K562 (cell line): ENCODE measurements around the gene PRDM16. TPM values are rescaled to one million over a fixed set of nuclear protein-coding genes. Genes with fewer than 3 reads are reported as not detected.

Source experiments
- ATAC-seq: fragments of 200-7000 bp; cut with Tn5 transposase; 3 replicates; pipeline ENCODE4 v1.9.1; 2020; ENCODE audit warnings: moderate library complexity
- BruUV-seq: library from RNA; stranded (reverse); fragments of 400-500 nt; replicated peaks from 2 replicates; lab custom pipeline; 2021; lab: Mats Ljungman, UMichigan
- CTCF ChIA-PET: fragments of 300-600 bp; formaldehyde crosslinking; extraction: SDS; loops from one replicate; lab custom pipeline; 2021; ENCODE audit warnings: low intra/inter-chr PET ratio; lab: Yijun Ruan, JAX
- POLR2A ChIA-PET: fragments of 300-600, 350-650 bp; sonication (Branson Sonifier 250); formaldehyde crosslinking; extraction: SDS; loops from one replicate; lab custom pipeline; 2021; ENCODE audit warnings: antibody characterized with exemption, inconsistent platforms; lab: Yijun Ruan, JAX
- DNase-seq, 4 experiments: peaks; one replicate each; pipeline versions ENCODE4 v3.0.0 to v3.0.0-alpha.2; 2011 to 2018; ENCODE audit warnings: low spot score in 3 of 4, mixed read lengths in 3 of 4; ENCODE audit errors: extremely low read depth in 1 of 4
- FAIRE-seq: peaks from 2 replicates; lab custom pipeline; 2011; peaks lifted over from hg19 to GRCh38; lab: Jason Lieb, UNC
- H2AFZ ChIP-seq: 2 replicates; pipeline ENCODE4 v1.6.0; 2011; ENCODE audit warnings: low read depth, low read length, control low read depth, inconsistent platforms
- H3K27ac ChIP-seq: fragments of 200-600 bp; 3 replicates; pipeline ENCODE4 v1.8.0; 2011; ENCODE audit warnings: low read depth, mild to moderate bottlenecking, control low read depth, inconsistent platforms, low read length, moderate library complexity, mixed read lengths; ENCODE audit errors: extremely low read depth
- H3K27me3 ChIP-seq, 2 experiments: fragments of 300-600 bp in 1 of 2; 2 replicates in 1 of 2; 3 replicates in 1 of 2; pipeline versions ENCODE4 v1.6.0 to v1.8.0; 2011; ENCODE audit warnings: inconsistent platforms in 2 of 2, low read length in 2 of 2, mild to moderate bottlenecking in 1 of 2, mixed read lengths in 1 of 2, moderate library complexity in 1 of 2; ENCODE audit not compliant: control insufficient read depth in 2 of 2, insufficient read depth in 2 of 2
- H3K36me3 ChIP-seq: fragments of 300-600 bp; 3 replicates; pipeline ENCODE4 v1.8.0; 2011; ENCODE audit warnings: mild to moderate bottlenecking, low read length, inconsistent platforms; ENCODE audit not compliant: control insufficient read depth, insufficient read depth
- H3K4me1 ChIP-seq, 2 experiments: fragments of 200-600 bp in 1 of 2; replicated peaks in 1 of 2; 2 replicates in 1 of 2; 3 replicates in 1 of 2; pipeline versions ENCODE4 v1.5.1 to v1.8.0; 2011; ENCODE audit warnings: inconsistent platforms in 2 of 2, low read length in 2 of 2, mild to moderate bottlenecking in 1 of 2, mixed read lengths in 1 of 2, moderate library complexity in 1 of 2; ENCODE audit not compliant: control insufficient read depth in 2 of 2, insufficient read depth in 2 of 2
- H3K4me2 ChIP-seq: 2 replicates; pipeline ENCODE4 v1.6.1; 2011; ENCODE audit warnings: low read length, control low read depth, inconsistent platforms, mixed read lengths; ENCODE audit not compliant: insufficient read depth
- H3K4me3 ChIP-seq: fragments of 200-600 bp; sonication (generic), shearing (Covaris generic); 2 replicates; pipeline ENCODE4 v1.5.1; 2016; ENCODE audit warnings: control low read depth, inconsistent platforms
- H3K79me2 ChIP-seq: fragments of 200-600 bp; 3 replicates; pipeline ENCODE4 v1.8.0; 2011; ENCODE audit warnings: low read length, inconsistent platforms; ENCODE audit not compliant: control insufficient read depth, insufficient read depth
- H3K9ac ChIP-seq, 2 experiments: 2 replicates each; pipeline versions ENCODE4 v1.6.0 to v1.6.1; 2011; ENCODE audit warnings: low read depth in 2 of 2, low read length in 2 of 2, control low read depth in 1 of 2, inconsistent platforms in 1 of 2, mild to moderate bottlenecking in 1 of 2, mixed read lengths in 1 of 2; ENCODE audit not compliant: insufficient read depth in 1 of 2
- H3K9me1 ChIP-seq: one replicate; pipeline ENCODE4 v1.6.0; 2011; ENCODE audit warnings: inconsistent platforms, mild to moderate bottlenecking, low read length, moderate library complexity; ENCODE audit not compliant: control insufficient read depth, insufficient read depth
- H3K9me3 ChIP-seq: replicated peaks from 2 replicates; pipeline ENCODE4 v1.5.1; 2011; ENCODE audit warnings: low read depth, low read length, inconsistent platforms; ENCODE audit not compliant: control insufficient read depth, insufficient read depth
- H4K20me1 ChIP-seq: replicated peaks from 2 replicates; pipeline ENCODE4 v1.6.1; 2011; ENCODE audit warnings: low read length, inconsistent platforms, mixed read lengths; ENCODE audit not compliant: control insufficient read depth, insufficient read depth
- CBX1 ChIP-seq: sonication (generic); IDR thresholded peaks from 2 replicates; pipeline ENCODE4 v1.6.1; 2016; ENCODE audit warnings: antibody characterized with exemption, low read depth, mild to moderate bottlenecking
- CBX8 ChIP-seq: fragments of 200-600 bp; sonication (generic); IDR thresholded peaks from 2 replicates; pipeline ENCODE4 v1.6.1; 2012; ENCODE audit warnings: borderline replicate concordance, mixed run types, low read depth, mild to moderate bottlenecking, moderate library complexity, mixed read lengths, low read length, control low read depth, inconsistent platforms; ENCODE audit not compliant: poor library complexity, severe bottlenecking; ENCODE audit errors: extremely low read depth
- E2F3 ChIP-seq: fragments of 250-450 bp; sonication (Bioruptor Pico); IDR thresholded peaks from 2 replicates; pipeline ENCODE4 v1.4.0; 2020; ENCODE audit warnings: mild to moderate bottlenecking
- GTF2E2 ChIP-seq: fragments of 200-800 bp; sonication (Bioruptor generic); IDR thresholded peaks from 2 replicates; pipeline ENCODE4 v1.6.1; 2016; ENCODE audit warnings: missing genetic modification characterization, missing compliant biosample characterization
- GTF2F1 ChIP-seq: IDR thresholded peaks from 2 replicates; pipeline ENCODE4 v1.6.1; 2011; ENCODE audit warnings: low read depth, low read length, improper control_type of control experiment
- KLF13 ChIP-seq: fragments of 450-650 bp; IDR thresholded peaks from 2 replicates; pipeline ENCODE4 v1.6.1; 2016; ENCODE audit warnings: missing genetic modification characterization, low read depth, mild to moderate bottlenecking, missing compliant biosample characterization, moderate library complexity, borderline replicate concordance
- MAFK ChIP-seq: IDR thresholded peaks from 2 replicates; pipeline ENCODE4 v1.6.1; 2011; ENCODE audit warnings: low read length, improper control_type of control experiment
- NBN ChIP-seq: fragments of 450-650 bp; IDR thresholded peaks from 2 replicates; pipeline ENCODE4 v1.6.1; 2016; ENCODE audit warnings: low read depth, mild to moderate bottlenecking
- PCBP2 ChIP-seq: fragments of 200-400 bp; formaldehyde crosslinking; IDR thresholded peaks from 2 replicates; pipeline ENCODE4 v1.6.1; 2018; ENCODE audit warnings: low read length, low read depth, mild to moderate bottlenecking, moderate library complexity; ENCODE audit not compliant: poor library complexity, severe bottlenecking
- TFAM ChIP-seq: fragments of 250-450 bp; sonication (Bioruptor Pico); conservative IDR thresholded peaks from 2 replicates; pipeline ENCODE4 v1.5.0; 2021; ENCODE audit warnings: mild to moderate bottlenecking, moderate library complexity
- TGIF2 ChIP-seq: sonication (generic); formaldehyde crosslinking; IDR thresholded peaks from 2 replicates; pipeline ENCODE4 v1.8.1; 2022; ENCODE audit warnings: mild to moderate bottlenecking, missing genetic modification reagents, moderate library complexity
- ZC3H4 ChIP-seq: sonication (generic); formaldehyde crosslinking; IDR thresholded peaks from 2 replicates; pipeline ENCODE4 v1.9.0; 2021; ENCODE audit warnings: missing genetic modification reagents, borderline replicate concordance
- ZFP1 ChIP-seq: fragments of 450-650 bp; formaldehyde crosslinking; IDR thresholded peaks from 2 replicates; pipeline ENCODE4 v1.4.0; 2020; ENCODE audit warnings: mild to moderate bottlenecking, mixed read lengths
- WGBS: fragments of 100-300 bp; shearing (Covaris generic); methylation state at CpG from one replicate; pipeline ENCODE4 v1.1.6; 2016; ENCODE audit warnings: low coverage, mixed read lengths; ENCODE audit not compliant: insufficient coverage; ENCODE audit errors: missing lambda C conversion rate; 5-methylcytosine and 5-hydroxymethylcytosine counted together
- in situ Hi-C: fragments of 300-500 bp; cut with MboI; formaldehyde crosslinking; loops from 4 replicates; pipeline ENCODE4 v1.15.0; 2018; ENCODE audit warnings: inconsistent platforms, mixed read lengths
- intact Hi-C: fragments of 100-400 bp; cut with micrococcal nuclease; formaldehyde crosslinking; loops from 2 replicates; pipeline ENCODE4 v1.14.2; 2022
- polyA plus RNA-seq, 8 experiments: library from polyadenylated mRNA; depleted of rRNA in 4 of 8; stranded (reverse) in 5 of 8; unstranded in 3 of 8; fragments of >200 nt; fragmentation: Nextera tagmentation in 2 of 8; fragmentation: Illumina TruSeq in 1 of 8; extraction: Ambion mirVana in 2 of 8; extraction: Trizol in 1 of 8; gene quantifications; 2 replicates each; pipeline versions ENCODE4 v1.2.1 to v1.2.3, GENCODE V29; 2011 to 2014; ENCODE audit warnings: inconsistent platforms in 1 of 8, missing spikeins in 1 of 8
- total RNA-seq, 7 experiments: library from RNA; depleted of rRNA in 6 of 7; stranded (reverse); fragments of >200 nt in 6 of 7; fragmentation: Illumina TruSeq in 2 of 7; extraction: Trizol in 2 of 7; gene quantifications; 2 replicates each; pipeline versions ENCODE4 v1.2.1 to v1.2.3, GENCODE V29; 2011 to 2021; ENCODE audit warnings: low replicate concordance in 1 of 7

Gene PRDM16
- total and polyA plus RNA-seq, 9 of the 15 experiments (the other 6 are each of a cell fraction or from before 2014, with no cell fraction given): 0.10 to 0.27 TPM; not detected in 7

DNA sequence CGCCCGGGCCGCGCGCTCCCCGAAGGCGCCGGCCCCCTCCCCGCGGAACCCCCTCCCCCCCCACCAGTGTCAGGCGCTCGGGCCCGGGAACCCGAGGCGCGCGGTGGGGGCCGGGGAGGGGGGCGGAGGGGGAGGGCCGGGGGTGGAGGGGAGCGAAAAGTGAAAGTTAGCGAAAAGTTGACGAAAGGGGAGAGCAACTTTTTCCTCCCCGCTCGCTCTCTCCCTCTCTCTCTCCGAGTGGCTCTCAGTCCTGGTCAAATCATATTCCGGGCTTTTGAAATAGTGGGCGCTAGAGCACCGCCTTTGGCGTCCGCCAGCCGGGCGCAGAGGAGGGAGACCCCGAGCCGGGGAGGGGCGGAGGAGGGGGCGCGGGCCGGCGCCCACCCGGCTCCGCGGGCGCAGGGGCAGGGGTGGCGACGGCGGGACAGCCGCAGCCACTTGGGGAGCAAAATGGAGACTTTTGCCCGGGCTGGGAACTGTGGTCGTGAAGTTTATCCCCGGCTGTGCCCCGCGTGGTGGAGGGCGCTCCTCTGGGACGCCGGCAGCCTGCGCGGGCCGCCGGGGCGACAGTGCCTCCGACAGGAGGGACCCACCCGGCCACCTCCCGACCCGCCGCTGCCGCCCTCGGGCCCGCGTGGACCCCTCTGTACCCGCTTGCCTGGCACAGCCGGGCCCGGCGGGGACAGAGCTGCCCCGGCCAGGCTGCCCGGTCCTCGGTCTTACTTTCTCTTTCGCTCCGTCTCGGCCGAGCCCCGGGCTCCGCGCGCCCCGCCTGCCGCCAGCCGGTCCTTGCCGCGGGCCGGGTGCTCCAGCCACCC is 697 bp downstream of the PRDM16 start:
- Histone ChIP-seq H4K20me1 (no peaks in the 10 kb centered on the region), H3K9me1 (no peaks in the 10 kb centered on the region), H3K9me3 (no peaks in the 10 kb centered on the region), H3K79me2 (no peaks in the 10 kb centered on the region), H3K4me2 (no peak overlapping the region), H2AFZ (no peak overlapping the region), H3K4me3 (no peak overlapping the region), H3K27me3 (peaks cover 8 to 23% of the 10 kb centered on the region in 2 experiments; a peak in 4 of 5 replicates), H3K9ac (no peak overlapping the region)
- DNase-seq (no peak), ATAC-seq (no peak), FAIRE-seq (no peak)
- in situ Hi-C loops: no loop called here
- POLR2A ChIA-PET: no interaction called here
- WGBS: 64% methylated on average over 23 of the region's 91 CpGs
- no TSS peak for BruUV-seq
- CTCF ChIA-PET: no interaction called here
- TF ChIP-seq KLF13 (no peak), GTF2F1 (no peak), PCBP2 (no peak), NBN (no peak), MAFK (no peak), E2F3 (CRISPR knock-in tag) (no peak), CBX8 (no peak), ZFP1 (CRISPR knock-in tag) (no peak), CBX1 (no peak), GTF2E2 (no peak), TGIF2 (no peak), ZC3H4 (CRISPR knock-in tag) (no peak), TFAM (CRISPR knock-in tag) (no peak)
- TF ChIP-seq, all 486 proteins: peak for 0
- Histone ChIP-seq H3K36me3 (no peaks in the 10 kb centered on the region), H3K4me1 (no peaks in the 10 kb centered on the region), H3K27ac (no peak overlapping the region)
- intact Hi-C loops: no loop called here
